Parathyroid adenoma (tissue), 2 donors: Measurements from ENCODE around the gene STK35.

ENCODE experiments used
- H2AFZ ChIP-seq: fragments of 300-600 bp; sonication (generic); one replicate; pipeline ENCODE4 v1.7.0; 2017; ENCODE audit warnings: antibody characterized with exemption, mild to moderate bottlenecking
- H3K27ac ChIP-seq: fragments of 300-600 bp; sonication (generic); one replicate; pipeline ENCODE4 v1.7.0; 2017
- H3K27me3 ChIP-seq: fragments of 300-600 bp; sonication (generic); one replicate; pipeline ENCODE4 v1.7.0; 2017; ENCODE audit warnings: low read length; ENCODE audit not compliant: control insufficient read depth, insufficient read depth
- H3K36me3 ChIP-seq: fragments of 300-600 bp; sonication (generic); one replicate; pipeline ENCODE4 v1.7.0; 2017; ENCODE audit warnings: low read length; ENCODE audit not compliant: control insufficient read depth, insufficient read depth
- H3K4me1 ChIP-seq: fragments of 300-600 bp; sonication (generic); one replicate; pipeline ENCODE4 v1.7.0; 2017; ENCODE audit warnings: control low read depth
- H3K4me2 ChIP-seq: fragments of 300-600 bp; sonication (generic); one replicate; pipeline ENCODE4 v1.7.0; 2017; ENCODE audit warnings: low read length
- H3K4me3 ChIP-seq: fragments of 300-600 bp; sonication (generic); one replicate; pipeline ENCODE4 v1.7.0; 2017; ENCODE audit warnings: low read depth, low read length
- H3K79me2 ChIP-seq: fragments of 300-600 bp; sonication (generic); one replicate; pipeline ENCODE4 v1.7.0; 2017; ENCODE audit warnings: control low read depth
- H3K9ac ChIP-seq: fragments of 300-600 bp; sonication (generic); one replicate; pipeline ENCODE4 v1.7.0; 2017; ENCODE audit warnings: mild to moderate bottlenecking
- H3K9me3 ChIP-seq: fragments of 300-600 bp; sonication (generic); one replicate; pipeline ENCODE4 v1.7.0; 2017; ENCODE audit warnings: low read length; ENCODE audit not compliant: control insufficient read depth
- TF ChIP-seq, protein P1 (sequence below): fragments of 300-600 bp; sonication (generic); IDR thresholded peaks from one replicate; pipeline ENCODE4 v1.7.0; 2017; ENCODE audit warnings: antibody characterized with exemption, mild to moderate bottlenecking
- donor health status: primary hyperparathyroidism.

STK35 gene

DNA sequence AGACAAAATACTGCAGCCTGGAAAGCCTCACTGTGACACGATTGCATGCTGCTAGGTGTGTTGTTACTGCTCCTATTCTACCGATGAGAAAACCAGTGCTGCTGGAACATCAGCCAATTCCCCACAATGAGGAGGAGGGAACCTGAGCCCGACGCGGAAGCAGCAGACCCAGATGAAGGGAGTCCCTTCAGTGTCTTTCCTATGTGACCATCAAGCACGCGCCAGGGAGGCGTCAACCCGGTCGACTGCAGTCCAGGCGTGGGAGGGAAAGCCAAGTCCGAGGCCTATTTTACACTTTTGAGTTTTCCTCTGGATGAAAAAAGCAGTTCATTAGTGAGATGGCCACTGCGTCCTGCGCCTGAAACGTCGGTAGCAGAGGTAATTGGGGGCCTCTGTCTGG lies 63.3 kb downstream of the STK35 start:
- no peak overlapping the region for H3K4me2 ChIP-seq
- no peaks in the 10 kb centered on the region for H3K27me3 ChIP-seq
- H3K4me3 ChIP-seq: no peak overlapping the region
- no peaks in the 10 kb centered on the region for H3K36me3 ChIP-seq
- no peaks in the 10 kb centered on the region for H3K9me3 ChIP-seq
- no peak overlapping the region for H3K27ac ChIP-seq
- H3K79me2 ChIP-seq: no peaks in the 10 kb centered on the region
- TF ChIP-seq, protein P1, sequence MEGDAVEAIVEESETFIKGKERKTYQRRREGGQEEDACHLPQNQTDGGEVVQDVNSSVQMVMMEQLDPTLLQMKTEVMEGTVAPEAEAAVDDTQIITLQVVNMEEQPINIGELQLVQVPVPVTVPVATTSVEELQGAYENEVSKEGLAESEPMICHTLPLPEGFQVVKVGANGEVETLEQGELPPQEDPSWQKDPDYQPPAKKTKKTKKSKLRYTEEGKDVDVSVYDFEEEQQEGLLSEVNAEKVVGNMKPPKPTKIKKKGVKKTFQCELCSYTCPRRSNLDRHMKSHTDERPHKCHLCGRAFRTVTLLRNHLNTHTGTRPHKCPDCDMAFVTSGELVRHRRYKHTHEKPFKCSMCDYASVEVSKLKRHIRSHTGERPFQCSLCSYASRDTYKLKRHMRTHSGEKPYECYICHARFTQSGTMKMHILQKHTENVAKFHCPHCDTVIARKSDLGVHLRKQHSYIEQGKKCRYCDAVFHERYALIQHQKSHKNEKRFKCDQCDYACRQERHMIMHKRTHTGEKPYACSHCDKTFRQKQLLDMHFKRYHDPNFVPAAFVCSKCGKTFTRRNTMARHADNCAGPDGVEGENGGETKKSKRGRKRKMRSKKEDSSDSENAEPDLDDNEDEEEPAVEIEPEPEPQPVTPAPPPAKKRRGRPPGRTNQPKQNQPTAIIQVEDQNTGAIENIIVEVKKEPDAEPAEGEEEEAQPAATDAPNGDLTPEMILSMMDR: no peak
- no peaks in the 10 kb centered on the region for H3K4me1 ChIP-seq
- H3K9ac ChIP-seq: no peak overlapping the region
- H2AFZ ChIP-seq: no peak overlapping the region

DNA sequence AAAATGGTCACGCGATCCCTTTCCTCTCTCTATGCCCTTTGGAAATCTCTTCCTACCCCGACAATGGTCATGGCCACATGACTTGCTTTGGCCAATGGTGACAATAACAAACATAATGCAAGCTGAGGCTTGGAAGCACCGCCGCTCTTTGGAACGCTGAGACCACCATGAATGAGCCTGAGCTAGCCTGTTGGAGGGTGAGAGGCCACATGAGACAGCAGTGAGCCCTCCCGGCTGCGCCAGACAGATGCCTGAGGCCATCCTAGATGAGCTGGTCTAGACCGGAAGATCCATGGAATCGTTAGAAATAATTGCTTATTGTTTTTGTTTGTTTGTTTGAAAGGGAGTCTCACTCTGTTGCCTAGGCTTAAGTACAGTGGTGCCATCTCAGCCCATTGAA lies 64.2 kb downstream of the STK35 start:
- H3K79me2 ChIP-seq: no peaks in the 10 kb centered on the region
- H3K4me2 ChIP-seq: no peak overlapping the region
- no peak overlapping the region for H3K9ac ChIP-seq
- H3K27ac ChIP-seq: no peak overlapping the region
- H3K9me3 ChIP-seq: no peaks in the 10 kb centered on the region
- no peaks in the 10 kb centered on the region for H3K4me1 ChIP-seq
- H2AFZ ChIP-seq: no peak overlapping the region
- no peaks in the 10 kb centered on the region for H3K27me3 ChIP-seq
- H3K4me3 ChIP-seq: no peak overlapping the region
- H3K36me3 ChIP-seq: no peaks in the 10 kb centered on the region
- TF ChIP-seq, protein P1: no peak

DNA sequence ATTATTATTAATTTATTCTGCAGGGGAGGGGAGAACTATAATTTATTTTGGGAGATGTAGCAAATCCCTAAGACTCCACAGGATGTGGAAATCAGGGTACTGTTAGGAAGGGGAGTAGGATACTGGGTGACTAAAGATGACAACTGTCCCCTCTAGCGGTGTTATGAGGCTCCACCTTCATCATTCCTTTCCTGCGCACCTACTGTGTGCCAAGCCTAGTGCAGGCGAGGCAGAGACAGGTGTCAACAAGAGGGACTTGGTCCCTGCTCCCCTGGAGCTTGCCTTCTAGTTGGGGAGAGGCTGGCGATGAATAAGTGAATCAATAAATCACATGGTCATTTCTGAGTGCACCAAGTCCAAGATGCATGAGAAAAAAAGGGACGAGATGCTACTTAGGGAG lies 65.5 kb downstream of the STK35 start:
- H3K27ac ChIP-seq: no peak overlapping the region
- H3K4me2 ChIP-seq: no peak overlapping the region
- no peaks in the 10 kb centered on the region for H3K36me3 ChIP-seq
- no peaks in the 10 kb centered on the region for H3K79me2 ChIP-seq
- TF ChIP-seq, protein P1: no peak
- H3K9ac ChIP-seq: no peak overlapping the region
- no peak overlapping the region for H3K4me3 ChIP-seq
- H3K9me3 ChIP-seq: no peaks in the 10 kb centered on the region
- H2AFZ ChIP-seq: no peak overlapping the region
- H3K27me3 ChIP-seq: no peaks in the 10 kb centered on the region
- H3K4me1 ChIP-seq: no peaks in the 10 kb centered on the region

DNA sequence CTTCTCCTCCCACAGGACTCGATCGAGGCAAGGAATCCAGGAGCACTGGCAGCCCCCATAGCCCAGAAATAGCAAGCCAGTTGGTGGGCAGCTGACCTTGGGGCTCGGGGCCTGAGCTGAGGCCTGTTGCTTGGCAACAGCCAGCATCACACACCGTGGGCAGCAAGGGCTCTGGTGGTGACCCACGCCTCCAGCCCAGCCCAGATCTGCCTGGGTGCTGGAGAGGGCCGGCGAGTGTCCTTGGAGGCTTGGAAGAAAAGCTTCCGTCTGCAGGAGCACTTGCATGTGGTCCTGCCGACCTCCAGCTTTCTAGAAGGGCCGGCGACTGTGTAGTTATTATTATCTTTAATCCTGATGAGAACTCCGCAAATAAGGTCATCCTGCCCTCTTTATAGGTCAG lies 67.3 kb downstream of the STK35 start:
- Histone ChIP-seq H3K4me3 (no peak overlapping the region), H2AFZ (no peak overlapping the region), H3K36me3 (no peaks in the 10 kb centered on the region), H3K9me3 (no peaks in the 10 kb centered on the region), H3K4me1 (no peaks in the 10 kb centered on the region), H3K27me3 (no peaks in the 10 kb centered on the region), H3K9ac (no peak overlapping the region), H3K4me2 (no peak overlapping the region), H3K27ac (no peak overlapping the region), H3K79me2 (no peaks in the 10 kb centered on the region)
- TF ChIP-seq, protein P1: no peak

DNA sequence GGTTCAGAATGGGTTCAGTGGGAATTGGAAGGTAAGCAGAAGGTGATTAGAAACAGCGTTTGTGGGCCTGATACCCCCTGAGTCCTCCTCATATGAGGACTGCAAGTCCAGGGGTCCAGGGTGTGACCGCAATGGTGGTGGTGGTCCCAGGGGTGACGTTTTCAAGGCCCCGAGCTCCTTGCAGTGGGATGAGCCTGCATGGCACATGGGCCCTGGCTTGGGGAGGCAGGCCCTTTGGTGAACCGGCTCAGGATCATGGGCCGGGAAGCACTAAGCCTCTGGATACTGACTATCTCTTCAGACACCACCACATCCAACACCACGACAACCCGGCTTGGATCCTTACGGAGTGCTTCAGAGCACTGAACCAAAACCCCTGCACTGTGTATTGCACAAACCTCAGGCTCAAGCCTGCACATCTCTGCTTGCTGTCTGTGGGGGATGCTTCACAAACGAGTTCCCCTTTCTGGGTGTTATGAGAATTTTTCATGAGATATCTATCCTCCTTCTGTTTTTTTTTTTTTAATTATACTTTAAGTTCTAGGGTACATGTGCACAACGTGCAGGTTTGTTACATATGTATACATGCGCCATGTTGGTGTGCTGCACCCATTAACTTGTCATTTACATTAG lies 67.9 kb downstream of the STK35 start:
- no peaks in the 10 kb centered on the region for H3K79me2 ChIP-seq
- no peaks in the 10 kb centered on the region for H3K4me1 ChIP-seq

More for the DNA sequence above, 67.9 kb downstream of the STK35 start:
- Histone ChIP-seq H3K9me3 (no peaks in the 10 kb centered on the region), H3K36me3 (no peaks in the 10 kb centered on the region), H3K4me3 (no peak overlapping the region), H3K4me2 (no peak overlapping the region), H3K27me3 (no peaks in the 10 kb centered on the region), H2AFZ (no peak overlapping the region), H3K9ac (no peak overlapping the region), H3K27ac (no peak overlapping the region)
- TF ChIP-seq, protein P1: no peak
